ENCODE results near the gene PPIE. TPM values are rescaled to one million over a fixed set of nuclear protein-coding genes. Genes with fewer than 3 reads are reported as not detected.

The PPIE gene
- total and polyA plus RNA-seq, 2 of the 8 experiments (the other 6 are each of a cell fraction or from before 2014, with no cell fraction given) = 38.9 to 56.1 TPM

DNA sequence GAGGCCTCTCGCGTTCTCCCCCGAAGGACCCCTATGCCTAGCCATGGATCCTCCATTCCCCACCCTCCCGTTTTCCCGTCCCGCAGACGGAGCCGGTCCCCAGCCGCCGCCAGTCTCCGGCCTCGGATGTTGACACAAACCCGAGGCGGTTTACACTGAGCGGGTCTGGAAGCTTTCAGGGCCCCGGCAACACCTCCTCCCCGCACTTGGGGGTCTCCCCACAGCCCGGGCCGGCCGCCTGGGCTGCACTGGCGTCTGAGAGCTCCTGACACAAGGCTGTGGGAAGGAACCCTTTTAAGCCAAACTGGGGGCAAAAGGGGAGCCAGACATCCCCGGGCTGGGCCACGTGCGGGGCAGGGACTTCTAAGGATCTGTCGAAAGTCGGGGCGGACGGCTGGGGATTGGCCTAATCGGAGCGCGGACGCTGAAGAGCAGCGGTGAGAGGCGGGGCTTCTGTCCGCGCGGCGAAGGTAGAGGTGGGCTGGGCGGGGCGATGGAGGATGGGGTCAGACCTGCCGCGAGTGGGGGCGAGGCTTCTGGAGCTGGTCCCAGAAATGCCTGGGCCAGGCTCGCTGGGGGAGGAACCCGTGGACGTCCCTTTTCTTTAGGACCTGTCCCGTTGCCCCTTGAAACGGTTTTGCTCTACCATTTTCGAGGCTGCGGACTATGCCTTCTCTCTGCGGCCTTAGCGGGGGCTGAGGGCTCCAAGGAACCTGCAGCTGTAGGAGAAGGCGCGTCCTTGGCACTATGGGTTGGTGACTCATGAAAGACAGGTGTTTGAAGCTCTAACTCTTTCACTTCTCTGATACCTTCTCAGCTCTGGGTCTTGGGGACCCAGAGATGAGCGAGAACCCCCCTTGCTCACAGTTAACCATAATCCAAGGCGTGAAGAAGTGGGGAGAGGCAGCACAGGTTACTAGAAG lies 46.3 kb upstream of the PPIE start:
- no peak overlapping the region for H2BK5ac ChIP-seq (ENCODE audit: low read depth, low read length)
- no peak for FAIRE-seq
- ChIA-PET CTCF (ENCODE audit: partially characterized antibody) (interaction anchor here (0.6 to 5.0 kb wide), 10 partner anchors 10 to 231 kb away, joined by 3 to 40 read pairs (median 6); partner anchors contain the start of gene NT5C1A), POLR2A (ENCODE audit: partially characterized antibody) (interaction anchor here (0.8 to 5.7 kb wide), 5 partner anchors 8 to 117 kb away, joined by 3 to 32 read pairs (median 3); partner anchors contain the start of genes NT5C1A and PPIE)
- no peak overlapping the region for H3K9ac ChIP-seq (replicated peaks in 1 of 4; ENCODE audit: extremely low read depth in 1 of 4, low read depth in 3 of 4, low read length in 3 of 4)
- no peaks in the 10 kb centered on the region for H3K9me3 ChIP-seq (ENCODE audit: insufficient read depth in 2 of 2, low read depth in 1 of 2, low read length in 1 of 2)
- peak overlapping the region; percentile 18; the same call in 1 of the 2 replicates for H2AFZ ChIP-seq (ENCODE audit: low read length)
- WGBS, 2 experiments (ENCODE audit: extremely low coverage in 1 of 2, insufficient coverage in 1 of 2, insufficient read length in 1 of 2, insufficient replicate concordance in 2 of 2, low coverage in 1 of 2, low lambda C conversion rate in 2 of 2, missing lambda C conversion rate in 1 of 2) = 14% methylated on average over 36 of the region's 56 CpGs; no CpG with 5 or more reads in 1 of the 2 experiments
- H2BK120ac ChIP-seq (replicated peaks; ENCODE audit: low read depth, low read length) = no peak overlapping the region
- H2AK5ac ChIP-seq (ENCODE audit: low read depth, low read length) = no peak overlapping the region
- peaks cover 0 to 19% (median 7%) of the 10 kb centered on the region in 4 experiments; a peak in 5 of 7 replicates for H3K4me1 ChIP-seq (replicated peaks in 1 of 4; ENCODE audit: control insufficient read depth in 3 of 4, insufficient read depth in 4 of 4, low read length in 3 of 4)
- no peak overlapping the region for H3K23ac ChIP-seq (ENCODE audit: insufficient read length)
- no peak overlapping the region for H2BK15ac ChIP-seq (ENCODE audit: low read length)
- peaks cover 0 to 6% of the 10 kb centered on the region in 2 experiments for H4K20me1 ChIP-seq (replicated peaks in 1 of 2; ENCODE audit: control insufficient read depth in 1 of 2, insufficient read depth in 2 of 2, low read length in 2 of 2)
- no peaks in the 10 kb centered on the region for H3K79me2 ChIP-seq (ENCODE audit: control insufficient read depth in 1 of 2, insufficient read depth in 2 of 2, low read length in 2 of 2)
- no peak overlapping the region for H3K18ac ChIP-seq (ENCODE audit: extremely low read depth, low read length)
- H4K91ac ChIP-seq (replicated peaks; ENCODE audit: insufficient read length, low read length) = no peak overlapping the region
- no peak overlapping the region; the same call in 1 of the 2 replicates for H4K8ac ChIP-seq (ENCODE audit: extremely low read depth, insufficient read depth, low read length)
- no peak overlapping the region for H3K14ac ChIP-seq (ENCODE audit: insufficient read length)
- H3K23me2 ChIP-seq (ENCODE audit: low read depth, low read length) = peaks cover 5% of the 10 kb centered on the region; the same call in 1 of the 2 replicates
- peak overlapping the region; percentile 75 for H3K4me2 ChIP-seq (ENCODE audit: insufficient read depth in 1 of 2, low read depth in 2 of 2, low read length in 2 of 2)
- H3K4ac ChIP-seq (replicated peaks; ENCODE audit: insufficient read length, low read depth, low read length) = no peak overlapping the region
- H2BK12ac ChIP-seq (ENCODE audit: low read depth, low read length) = no peak overlapping the region
- H2BK20ac ChIP-seq (ENCODE audit: low read length) = no peak overlapping the region
- H3K27ac ChIP-seq (ENCODE audit: low read depth, low read length) = no peak overlapping the region
- peaks cover 70 to 98% (median 84%) of the 10 kb centered on the region in 4 experiments for H3K27me3 ChIP-seq (replicated peaks in 1 of 4; ENCODE audit: control insufficient read depth in 3 of 4, extremely low read depth in 1 of 4, insufficient read depth in 3 of 4, low read length in 3 of 4)
- H3K56ac ChIP-seq (replicated peaks; ENCODE audit: insufficient read length, low read depth, low read length) = no peak overlapping the region
- no peak overlapping the region for H4K5ac ChIP-seq (ENCODE audit: insufficient read length, low read depth, low read length)
- peak overlapping the region; percentile 8 to 56 (median 22); a peak in 6 of 8 replicates for H3K4me3 ChIP-seq (ENCODE audit: extremely low read depth in 1 of 4, insufficient read depth in 2 of 4, low read depth in 3 of 4, low read length in 4 of 4)
- H3K79me1 ChIP-seq (ENCODE audit: low read depth, low read length) = no peaks in the 10 kb centered on the region
- no peaks in the 10 kb centered on the region for H3K36me3 ChIP-seq (ENCODE audit: control insufficient read depth in 2 of 4, insufficient read depth in 4 of 4, low read length in 3 of 4)
- DNase-seq (ENCODE audit: low read depth in 1 of 2, low spot score in 2 of 2) = peak in 1 of 2 experiments; percentile 82
- TF ChIP-seq SUZ12 (IDR thresholded peaks at IDR 0.05; ENCODE audit: low read length) = peak; percentile 84
- TF ChIP-seq, protein P1, sequence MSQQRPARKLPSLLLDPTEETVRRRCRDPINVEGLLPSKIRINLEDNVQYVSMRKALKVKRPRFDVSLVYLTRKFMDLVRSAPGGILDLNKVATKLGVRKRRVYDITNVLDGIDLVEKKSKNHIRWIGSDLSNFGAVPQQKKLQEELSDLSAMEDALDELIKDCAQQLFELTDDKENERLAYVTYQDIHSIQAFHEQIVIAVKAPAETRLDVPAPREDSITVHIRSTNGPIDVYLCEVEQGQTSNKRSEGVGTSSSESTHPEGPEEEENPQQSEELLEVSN (IDR thresholded peaks at IDR 0.05) = peak; percentile 97
- peak; percentile 58 for TF ChIP-seq RNF2 (IDR thresholded peaks at IDR 0.05; ENCODE audit: borderline replicate concordance, low read depth, low read length, missing control alignments, poor library complexity, severe bottlenecking)
- TF ChIP-seq, protein P2, sequence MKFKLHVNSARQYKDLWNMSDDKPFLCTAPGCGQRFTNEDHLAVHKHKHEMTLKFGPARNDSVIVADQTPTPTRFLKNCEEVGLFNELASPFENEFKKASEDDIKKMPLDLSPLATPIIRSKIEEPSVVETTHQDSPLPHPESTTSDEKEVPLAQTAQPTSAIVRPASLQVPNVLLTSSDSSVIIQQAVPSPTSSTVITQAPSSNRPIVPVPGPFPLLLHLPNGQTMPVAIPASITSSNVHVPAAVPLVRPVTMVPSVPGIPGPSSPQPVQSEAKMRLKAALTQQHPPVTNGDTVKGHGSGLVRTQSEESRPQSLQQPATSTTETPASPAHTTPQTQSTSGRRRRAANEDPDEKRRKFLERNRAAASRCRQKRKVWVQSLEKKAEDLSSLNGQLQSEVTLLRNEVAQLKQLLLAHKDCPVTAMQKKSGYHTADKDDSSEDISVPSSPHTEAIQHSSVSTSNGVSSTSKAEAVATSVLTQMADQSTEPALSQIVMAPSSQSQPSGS (IDR thresholded peaks at IDR 0.05; ENCODE audit: low read length) = no peak
- TF ChIP-seq, protein P3, sequence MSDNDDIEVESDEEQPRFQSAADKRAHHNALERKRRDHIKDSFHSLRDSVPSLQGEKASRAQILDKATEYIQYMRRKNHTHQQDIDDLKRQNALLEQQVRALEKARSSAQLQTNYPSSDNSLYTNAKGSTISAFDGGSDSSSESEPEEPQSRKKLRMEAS (IDR thresholded peaks at IDR 0.05) = peak; percentile 98
- peak; percentile 21 for TF ChIP-seq ASH2L (IDR thresholded peaks at IDR 0.05; ENCODE audit: low read length)
- no peak for TF ChIP-seq CHD2 (IDR thresholded peaks at IDR 0.05; ENCODE audit: low read length)
